Vagina (tissue), 2 donors: ENCODE measurements around the gene CYP11A1. TPM values are rescaled to one million over a fixed set of nuclear protein-coding genes. Genes with fewer than 3 reads are reported as not detected.

Source experiments
- DNase-seq, 2 donors: peaks; one replicate each; pipeline ENCODE4 v3.0.0-alpha.2; 2017; ENCODE audit errors: extremely low spot score in 2 of 2
- H3K27ac ChIP-seq: fragments of 200-600 bp; sonication (generic); one replicate; pipeline ENCODE4 v1.5.1; 2019
- H3K27me3 ChIP-seq: fragments of 200-600 bp; sonication (generic); one replicate; pipeline ENCODE4 v1.5.1; 2019
- H3K36me3 ChIP-seq, 2 donors: fragments of 200-600 bp; sonication (generic); one replicate each; pipeline ENCODE4 v1.5.1; 2017 to 2019
- H3K4me1 ChIP-seq: fragments of 200-600 bp; sonication (generic); one replicate; pipeline ENCODE4 v1.5.1; 2019
- H3K4me3 ChIP-seq, 2 donors: fragments of 200-600 bp; sonication (generic); 1 replicate in 1 of 2; 2 replicates in 1 of 2; pipeline ENCODE4 v1.5.1; 2016 to 2019
- H3K9me3 ChIP-seq: fragments of 200-600 bp; sonication (generic); one replicate; pipeline ENCODE4 v1.5.1; 2019
- POLR2A ChIP-seq, 2 donors: fragments of 450-650 bp; IDR thresholded peaks; one replicate each; pipeline ENCODE4 v1.6.1; 2017; ENCODE audit warnings: antibody characterized with exemption in 2 of 2, mild to moderate bottlenecking in 2 of 2, moderate library complexity in 2 of 2
- POLR2AphosphoS5 ChIP-seq, 2 donors: sonication (generic); formaldehyde crosslinking; IDR thresholded peaks; one replicate each; pipeline ENCODE4 v1.9.0; 2017; ENCODE audit warnings: antibody characterized with exemption in 2 of 2, mild to moderate bottlenecking in 2 of 2, low read depth in 1 of 2; ENCODE audit not compliant: insufficient read depth in 1 of 2
- intact Hi-C: fragments of 100-400 bp; cut with DNase I; formaldehyde crosslinking; loops from one replicate; pipeline ENCODE4 v1.15.1; 2023
- total RNA-seq: library from RNA; depleted of rRNA; stranded (reverse); fragments of >200 nt; gene quantifications from one replicate; pipeline ENCODE4 v1.2.3, GENCODE V29; 2016
- TF ChIP-seq, protein P1 (sequence below), 3 experiments: fragments of 450-650 bp in 2 of 3; fragments of 200-600 bp in 1 of 3; sonication (generic) in 1 of 3; IDR thresholded peaks; one replicate each; pipeline ENCODE4 v1.5.1; 2017 to 2019; ENCODE audit warnings: antibody characterized with exemption in 3 of 3, mild to moderate bottlenecking in 2 of 3, moderate library complexity in 2 of 3

CYP11A1 gene
- total RNA-seq, 1 donor from 2014 or later: 8.8 TPM

DNA sequence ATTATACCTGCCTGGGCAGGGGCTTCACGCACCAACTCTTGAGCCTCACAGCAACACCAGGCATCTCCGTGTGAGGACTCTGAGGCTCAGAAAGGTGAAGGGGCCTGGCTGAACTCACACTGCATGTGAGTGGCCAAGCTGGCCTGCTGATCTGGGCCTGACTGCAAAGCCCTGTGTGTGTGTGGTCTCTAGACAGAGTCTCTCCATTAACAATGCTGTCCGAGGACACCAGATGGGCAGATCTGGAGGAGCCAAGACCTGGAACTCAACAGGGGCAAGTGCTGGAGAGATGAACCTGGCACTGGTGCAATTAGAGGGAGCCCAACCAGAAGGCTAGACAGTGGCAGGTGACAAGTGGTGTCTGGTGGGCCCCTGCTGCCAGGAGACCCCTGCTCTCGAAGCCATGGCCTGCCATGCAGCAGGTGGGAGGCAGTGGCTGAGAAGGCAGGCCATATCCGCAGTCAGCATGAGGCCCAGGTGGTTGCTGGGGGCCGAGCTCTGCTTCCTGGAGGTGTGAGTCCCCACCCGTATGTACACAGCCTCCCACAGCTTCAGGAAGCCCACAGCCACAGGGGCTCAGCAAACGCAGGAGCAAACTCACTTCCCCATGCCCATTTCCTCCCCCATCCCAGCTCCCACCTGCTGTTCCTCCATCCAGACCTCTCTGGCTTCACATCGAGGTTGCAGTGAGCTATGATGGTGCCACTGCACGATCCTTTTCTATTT lies 39.0 kb downstream of the CYP11A1 start:
- no peak for DNase-seq
- H3K4me3 ChIP-seq: no peak overlapping the region
- no peaks in the 10 kb centered on the region for H3K27me3 ChIP-seq
- TF ChIP-seq POLR2AphosphoS5 (IDR thresholded peaks at IDR 0.05; ENCODE audit: insufficient read depth in 1 of 2, low read depth in 1 of 2) (no peak), POLR2A (IDR thresholded peaks at IDR 0.05) (no peak)
- TF ChIP-seq, protein P1, sequence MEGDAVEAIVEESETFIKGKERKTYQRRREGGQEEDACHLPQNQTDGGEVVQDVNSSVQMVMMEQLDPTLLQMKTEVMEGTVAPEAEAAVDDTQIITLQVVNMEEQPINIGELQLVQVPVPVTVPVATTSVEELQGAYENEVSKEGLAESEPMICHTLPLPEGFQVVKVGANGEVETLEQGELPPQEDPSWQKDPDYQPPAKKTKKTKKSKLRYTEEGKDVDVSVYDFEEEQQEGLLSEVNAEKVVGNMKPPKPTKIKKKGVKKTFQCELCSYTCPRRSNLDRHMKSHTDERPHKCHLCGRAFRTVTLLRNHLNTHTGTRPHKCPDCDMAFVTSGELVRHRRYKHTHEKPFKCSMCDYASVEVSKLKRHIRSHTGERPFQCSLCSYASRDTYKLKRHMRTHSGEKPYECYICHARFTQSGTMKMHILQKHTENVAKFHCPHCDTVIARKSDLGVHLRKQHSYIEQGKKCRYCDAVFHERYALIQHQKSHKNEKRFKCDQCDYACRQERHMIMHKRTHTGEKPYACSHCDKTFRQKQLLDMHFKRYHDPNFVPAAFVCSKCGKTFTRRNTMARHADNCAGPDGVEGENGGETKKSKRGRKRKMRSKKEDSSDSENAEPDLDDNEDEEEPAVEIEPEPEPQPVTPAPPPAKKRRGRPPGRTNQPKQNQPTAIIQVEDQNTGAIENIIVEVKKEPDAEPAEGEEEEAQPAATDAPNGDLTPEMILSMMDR (IDR thresholded peaks at IDR 0.05): no peak
- no peak overlapping the region for H3K27ac ChIP-seq
- H3K36me3 ChIP-seq: no peaks in the 10 kb centered on the region
- intact Hi-C loops: no loop called here
- H3K9me3 ChIP-seq: no peaks in the 10 kb centered on the region
- H3K4me1 ChIP-seq: no peaks in the 10 kb centered on the region

DNA sequence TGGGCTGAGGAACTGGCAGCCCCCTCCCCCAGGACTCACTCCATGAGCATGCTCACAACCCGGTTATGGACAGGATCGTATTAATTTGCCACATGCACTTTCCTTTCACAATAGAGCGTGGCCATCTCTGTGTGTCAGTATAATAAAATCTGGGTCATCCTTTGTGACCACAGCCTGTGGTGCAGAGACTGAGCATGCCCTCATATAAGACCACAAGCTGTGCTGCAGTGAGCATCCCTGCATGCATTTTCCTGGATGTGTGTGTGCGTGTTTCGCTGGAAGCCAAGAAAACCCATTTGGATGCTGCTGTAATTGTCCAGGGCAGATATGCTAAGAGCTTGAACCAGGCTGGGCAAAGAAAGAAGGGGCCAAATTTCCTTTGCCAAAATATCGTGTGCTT lies 39.7 kb downstream of the CYP11A1 start:
- no peak for DNase-seq
- Histone ChIP-seq H3K4me3 (no peak overlapping the region), H3K27me3 (no peaks in the 10 kb centered on the region), H3K36me3 (no peaks in the 10 kb centered on the region), H3K27ac (no peak overlapping the region), H3K9me3 (no peaks in the 10 kb centered on the region), H3K4me1 (no peaks in the 10 kb centered on the region)
- intact Hi-C loops: no loop called here
- TF ChIP-seq POLR2A (IDR thresholded peaks at IDR 0.05) (no peak), POLR2AphosphoS5 (IDR thresholded peaks at IDR 0.05; ENCODE audit: insufficient read depth in 1 of 2, low read depth in 1 of 2) (no peak)
- TF ChIP-seq, protein P1 (IDR thresholded peaks at IDR 0.05): no peak

DNA sequence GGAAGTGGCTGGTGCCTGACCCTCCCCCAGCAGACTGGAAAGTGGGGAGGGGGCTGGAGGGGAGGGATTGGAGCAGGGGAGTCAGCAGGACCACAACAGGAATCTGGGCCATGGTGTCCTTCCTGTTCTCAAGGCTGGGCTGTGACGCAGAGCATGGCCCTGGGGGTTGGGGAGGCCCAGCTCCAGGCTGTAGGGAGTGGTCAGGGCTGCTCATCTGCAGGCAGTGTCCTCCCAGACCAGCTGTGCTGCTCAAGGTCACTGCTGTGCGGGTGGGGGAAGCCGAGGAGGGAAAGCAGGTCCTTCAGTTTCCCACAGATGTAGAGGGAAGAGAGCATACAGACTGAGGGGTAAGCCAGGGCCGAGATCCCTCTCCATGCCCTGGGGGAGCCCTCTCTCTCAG lies 40.7 kb downstream of the CYP11A1 start:
- Histone ChIP-seq H3K9me3 (no peaks in the 10 kb centered on the region), H3K27ac (no peak overlapping the region), H3K27me3 (no peaks in the 10 kb centered on the region), H3K36me3 (no peaks in the 10 kb centered on the region), H3K4me3 (no peak overlapping the region), H3K4me1 (no peaks in the 10 kb centered on the region)
- TF ChIP-seq, protein P1 (IDR thresholded peaks at IDR 0.05): no peak
- intact Hi-C loops: no loop called here
- no peak for DNase-seq

DNA sequence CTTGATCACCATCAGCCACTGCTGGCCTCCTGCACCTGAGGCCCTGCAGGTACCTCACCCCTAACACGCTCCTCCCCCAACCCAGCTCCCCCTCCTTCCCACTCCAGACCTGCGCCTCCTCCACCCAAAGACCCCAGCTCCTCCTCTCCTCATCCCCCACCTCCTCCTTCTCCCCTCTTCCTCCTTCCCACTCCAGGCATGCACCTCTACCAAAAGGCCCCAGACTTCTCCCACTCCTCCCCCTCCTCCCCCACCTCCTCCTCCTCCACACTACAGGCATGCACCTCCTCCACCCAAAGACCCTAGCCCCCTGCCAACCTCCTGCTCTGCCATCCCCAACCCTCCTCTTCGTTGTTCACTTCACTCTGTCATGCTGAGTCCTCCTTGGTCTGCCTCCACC lies 42.7 kb downstream of the CYP11A1 start:
- TF ChIP-seq, protein P1 (IDR thresholded peaks at IDR 0.05): no peak
- TF ChIP-seq POLR2A (IDR thresholded peaks at IDR 0.05) (no peak), POLR2AphosphoS5 (IDR thresholded peaks at IDR 0.05; ENCODE audit: insufficient read depth in 1 of 2, low read depth in 1 of 2) (no peak)
- Histone ChIP-seq H3K4me1 (peaks cover 9% of the 10 kb centered on the region), H3K4me3 (no peak overlapping the region), H3K9me3 (no peaks in the 10 kb centered on the region), H3K36me3 (no peaks in the 10 kb centered on the region), H3K27ac (no peak overlapping the region), H3K27me3 (no peaks in the 10 kb centered on the region)
- intact Hi-C loops: no loop called here
- DNase-seq: no peak

DNA sequence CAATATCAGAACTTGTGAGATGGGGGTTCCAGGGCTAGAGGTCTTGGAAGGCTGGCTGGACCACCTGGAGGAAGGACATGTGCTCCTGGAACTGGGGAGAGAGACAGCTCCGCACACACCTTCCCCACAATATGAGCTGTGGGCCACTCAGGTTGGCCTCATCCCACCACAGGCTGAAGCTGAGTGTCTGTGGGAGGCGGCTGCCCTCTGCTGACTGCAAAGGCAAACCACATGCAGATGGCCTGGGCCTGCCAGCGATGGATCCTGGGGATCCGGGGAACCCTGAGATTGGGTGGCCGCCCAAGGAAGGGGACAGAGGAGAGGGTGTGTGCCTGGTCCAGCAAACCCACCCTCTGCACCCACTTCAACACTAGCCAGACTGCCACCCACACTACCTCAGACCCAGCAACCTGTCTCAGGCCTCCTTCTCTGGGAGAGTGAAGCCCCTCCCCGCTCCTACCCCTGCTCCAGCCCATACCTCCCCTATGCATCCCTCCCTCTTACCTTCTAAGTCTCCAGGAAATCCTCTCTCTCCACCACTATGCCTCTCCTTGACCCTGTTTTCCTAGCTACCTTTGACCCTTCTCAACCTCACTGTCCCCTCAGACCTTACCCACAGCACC lies 44.8 kb downstream of the CYP11A1 start:
- intact Hi-C loops: no loop called here
- no peak for DNase-seq
- H3K9me3 ChIP-seq: no peaks in the 10 kb centered on the region
- H3K4me1 ChIP-seq: peaks cover 29% of the 10 kb centered on the region
- no peaks in the 10 kb centered on the region for H3K36me3 ChIP-seq
- no peaks in the 10 kb centered on the region for H3K27me3 ChIP-seq
- no peak overlapping the region for H3K4me3 ChIP-seq
- H3K27ac ChIP-seq: no peak overlapping the region
- TF ChIP-seq, protein P1 (IDR thresholded peaks at IDR 0.05): peak; percentile 56 to 77 (median 74)
- TF ChIP-seq POLR2AphosphoS5 (IDR thresholded peaks at IDR 0.05; ENCODE audit: insufficient read depth in 1 of 2, low read depth in 1 of 2): no peak
